ENCODE measurements around the gene NF2.

The NF2 gene

GRCh38 chr22:29650370-29650769 lies 46.9 kb downstream of the NF2 start:
- DNase-seq (ENCODE audit: low read depth, low spot score): no peak
- in situ Hi-C loops (cut with HindIII; ENCODE audit: low sequenced_read_pairs): no loop called here
- TF ChIP-seq, protein P1, sequence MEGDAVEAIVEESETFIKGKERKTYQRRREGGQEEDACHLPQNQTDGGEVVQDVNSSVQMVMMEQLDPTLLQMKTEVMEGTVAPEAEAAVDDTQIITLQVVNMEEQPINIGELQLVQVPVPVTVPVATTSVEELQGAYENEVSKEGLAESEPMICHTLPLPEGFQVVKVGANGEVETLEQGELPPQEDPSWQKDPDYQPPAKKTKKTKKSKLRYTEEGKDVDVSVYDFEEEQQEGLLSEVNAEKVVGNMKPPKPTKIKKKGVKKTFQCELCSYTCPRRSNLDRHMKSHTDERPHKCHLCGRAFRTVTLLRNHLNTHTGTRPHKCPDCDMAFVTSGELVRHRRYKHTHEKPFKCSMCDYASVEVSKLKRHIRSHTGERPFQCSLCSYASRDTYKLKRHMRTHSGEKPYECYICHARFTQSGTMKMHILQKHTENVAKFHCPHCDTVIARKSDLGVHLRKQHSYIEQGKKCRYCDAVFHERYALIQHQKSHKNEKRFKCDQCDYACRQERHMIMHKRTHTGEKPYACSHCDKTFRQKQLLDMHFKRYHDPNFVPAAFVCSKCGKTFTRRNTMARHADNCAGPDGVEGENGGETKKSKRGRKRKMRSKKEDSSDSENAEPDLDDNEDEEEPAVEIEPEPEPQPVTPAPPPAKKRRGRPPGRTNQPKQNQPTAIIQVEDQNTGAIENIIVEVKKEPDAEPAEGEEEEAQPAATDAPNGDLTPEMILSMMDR (IDR thresholded peaks at IDR 0.05; ENCODE audit: low read depth, low read length): no peak
- H3K4me3 ChIP-seq (ENCODE audit: low read depth, low read length): no peak overlapping the region

- no peak overlapping the region for H3K4me3 ChIP-seq (ENCODE audit: low read depth, low read length)
- no peak for DNase-seq (ENCODE audit: low read depth, low spot score)
- in situ Hi-C loops (cut with HindIII; ENCODE audit: low sequenced_read_pairs): no loop called here
- TF ChIP-seq, protein P1 (IDR thresholded peaks at IDR 0.05; ENCODE audit: low read depth, low read length): no peak
Measured at GRCh38 chr22:29651652-29652051, 48.2 kb downstream of the NF2 start.

DNA sequence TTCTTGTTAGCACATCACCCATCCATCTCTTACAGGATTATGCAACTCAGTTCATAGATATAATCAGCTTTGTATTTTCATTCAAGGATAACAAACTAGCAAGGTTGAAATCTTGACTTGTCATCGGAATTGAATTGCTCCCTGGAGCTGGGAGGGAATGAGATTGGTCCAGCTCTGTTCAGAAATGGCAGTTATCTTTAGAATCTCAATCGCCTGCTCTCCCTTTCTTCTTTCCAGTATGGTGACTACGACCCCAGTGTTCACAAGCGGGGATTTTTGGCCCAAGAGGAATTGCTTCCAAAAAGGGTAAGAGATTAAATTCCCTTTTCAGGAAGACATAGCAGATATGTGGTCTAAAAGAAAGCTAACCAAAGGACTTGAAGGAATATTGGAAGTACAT lies 51.0 kb downstream of the NF2 start:
- H3K4me3 ChIP-seq (ENCODE audit: low read depth, low read length): no peak overlapping the region
- TF ChIP-seq, protein P1 (IDR thresholded peaks at IDR 0.05; ENCODE audit: low read depth, low read length): no peak
- in situ Hi-C loops (cut with HindIII; ENCODE audit: low sequenced_read_pairs): no loop called here
- no peak for DNase-seq (ENCODE audit: low read depth, low spot score)

- DNase-seq (ENCODE audit: low read depth, low spot score): no peak
- TF ChIP-seq, protein P1 (IDR thresholded peaks at IDR 0.05; ENCODE audit: low read depth, low read length): no peak
- in situ Hi-C loops (cut with HindIII; ENCODE audit: low sequenced_read_pairs): no loop called here
- H3K4me3 ChIP-seq (ENCODE audit: low read depth, low read length): no peak overlapping the region
Measured at GRCh38 chr22:29654882-29655281, 51.4 kb downstream of the NF2 start.

DNA sequence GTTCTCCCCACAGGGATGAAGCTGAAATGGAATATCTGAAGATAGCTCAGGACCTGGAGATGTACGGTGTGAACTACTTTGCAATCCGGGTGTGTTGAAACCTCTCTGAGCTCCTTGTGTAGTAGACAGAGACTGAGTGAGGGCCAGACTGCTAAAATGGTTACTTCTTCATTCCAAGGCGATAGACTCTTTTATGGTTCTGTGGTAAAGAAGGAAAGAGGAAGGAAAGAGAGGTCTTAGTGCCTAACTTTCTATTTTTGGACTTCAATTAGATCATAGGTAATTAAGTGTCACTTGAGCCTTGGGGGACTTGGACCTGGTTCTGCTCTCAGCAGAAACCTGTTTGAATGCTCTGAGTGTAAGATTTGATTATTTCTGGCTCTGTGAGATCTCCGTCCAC lies 54.7 kb downstream of the NF2 start:
- in situ Hi-C loops (cut with HindIII; ENCODE audit: low sequenced_read_pairs): no loop called here
- TF ChIP-seq, protein P1 (IDR thresholded peaks at IDR 0.05; ENCODE audit: low read depth, low read length): no peak
- H3K4me3 ChIP-seq (ENCODE audit: low read depth, low read length): no peak overlapping the region
- DNase-seq (ENCODE audit: low read depth, low spot score): no peak

- H3K4me3 ChIP-seq (ENCODE audit: low read depth, low read length): no peak overlapping the region
- DNase-seq (ENCODE audit: low read depth, low spot score): no peak
- in situ Hi-C loops (cut with HindIII; ENCODE audit: low sequenced_read_pairs): no loop called here
- TF ChIP-seq, protein P1 (IDR thresholded peaks at IDR 0.05; ENCODE audit: low read depth, low read length): no peak
Measured at GRCh38 chr22:29660021-29660420, 56.6 kb downstream of the NF2 start.

DNA sequence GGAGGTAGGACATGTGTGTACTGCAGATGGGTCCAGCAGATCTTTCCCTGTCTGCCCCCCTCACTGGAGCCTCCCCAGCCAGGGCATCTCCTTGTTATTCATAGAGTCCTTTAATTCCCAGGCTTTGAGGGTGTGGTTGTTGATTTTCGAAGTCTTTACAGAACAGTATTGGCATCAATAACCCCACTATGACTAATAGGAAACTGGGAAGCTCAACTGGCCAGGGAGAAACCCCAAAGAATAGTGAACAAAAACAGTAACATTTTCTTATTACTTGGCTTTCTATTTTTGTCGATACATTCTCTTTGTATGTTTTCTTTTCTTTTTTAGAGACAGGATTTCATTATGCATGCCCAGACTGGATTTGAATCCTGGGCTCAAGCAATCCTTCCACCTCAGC lies 57.9 kb downstream of the NF2 start:
- in situ Hi-C loops (cut with HindIII; ENCODE audit: low sequenced_read_pairs): no loop called here
- TF ChIP-seq, protein P1 (IDR thresholded peaks at IDR 0.05; ENCODE audit: low read depth, low read length): no peak
- DNase-seq (ENCODE audit: low read depth, low spot score): peak; percentile 50
- H3K4me3 ChIP-seq (ENCODE audit: low read depth, low read length): no peak overlapping the region

All from astrocyte of the spinal cord (primary cell).